GM21576 (cell line): Measurements from ENCODE around the gene PPARGC1A.

Experiments
- ATAC-seq: cut with Tn5 transposase; IDR thresholded peaks from one replicate; pipeline ENCODE4 v1.9.1; 2021; ENCODE audit warnings: mild to moderate bottlenecking, moderate library complexity; ENCODE audit not compliant: unreplicated experiment

Gene PPARGC1A

DNA sequence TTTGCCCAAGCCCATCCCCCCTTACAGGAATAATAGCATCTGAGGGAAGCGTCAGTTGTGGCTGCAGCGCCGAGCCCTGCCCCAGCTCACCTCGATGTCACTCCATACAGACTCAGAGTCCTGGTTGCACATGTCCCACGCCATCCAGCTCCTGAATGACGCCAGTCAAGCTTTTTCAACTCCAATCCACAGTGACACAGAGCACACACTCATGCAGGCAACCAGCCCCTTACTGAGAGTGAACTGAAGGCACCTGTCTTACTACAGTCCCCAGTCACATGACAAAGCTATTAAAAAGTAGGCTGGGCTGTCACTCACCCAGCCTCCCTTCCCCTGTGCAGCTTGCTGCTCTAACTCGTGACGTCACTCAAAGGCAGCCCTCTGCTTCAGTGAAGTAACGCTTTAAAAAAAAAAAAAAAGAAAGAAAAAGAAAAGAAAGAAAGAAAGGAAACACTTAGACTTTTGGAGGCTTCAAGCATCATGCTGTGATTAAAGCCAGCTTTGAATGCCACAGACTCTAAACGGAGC, at the start of gene PPARGC1A:
Gene PPARGC1A (minus strand): TSS at position 234 of the 528 bp plus-strand sequence. CDS start 90 bp downstream, at position 144.
- no peak for ATAC-seq

DNA sequence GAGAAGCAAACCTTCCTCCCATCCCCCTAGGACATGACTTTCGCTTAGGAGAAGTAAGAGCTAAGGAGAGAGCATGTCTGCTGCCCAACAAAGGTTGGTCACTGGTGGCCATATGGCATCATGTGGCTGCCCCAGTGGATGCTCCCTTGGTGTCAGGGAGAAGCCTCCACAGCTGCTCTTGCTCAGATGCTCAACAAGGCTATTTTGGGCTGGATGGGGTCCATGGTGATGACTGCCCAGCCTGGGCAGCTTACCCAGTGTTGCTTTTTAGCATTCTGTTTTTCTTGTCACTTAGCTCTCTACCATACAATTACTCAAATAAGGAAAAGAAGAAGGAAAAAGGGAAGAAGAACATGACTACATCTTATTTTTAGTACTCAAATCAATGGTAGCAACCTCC, 48.9 kb upstream of the PPARGC1A start:
- no peak for ATAC-seq

- ATAC-seq = no peak
These were observed 47.3 kb upstream of the PPARGC1A start for GRCh38 chr4:23937173-23937572.

DNA sequence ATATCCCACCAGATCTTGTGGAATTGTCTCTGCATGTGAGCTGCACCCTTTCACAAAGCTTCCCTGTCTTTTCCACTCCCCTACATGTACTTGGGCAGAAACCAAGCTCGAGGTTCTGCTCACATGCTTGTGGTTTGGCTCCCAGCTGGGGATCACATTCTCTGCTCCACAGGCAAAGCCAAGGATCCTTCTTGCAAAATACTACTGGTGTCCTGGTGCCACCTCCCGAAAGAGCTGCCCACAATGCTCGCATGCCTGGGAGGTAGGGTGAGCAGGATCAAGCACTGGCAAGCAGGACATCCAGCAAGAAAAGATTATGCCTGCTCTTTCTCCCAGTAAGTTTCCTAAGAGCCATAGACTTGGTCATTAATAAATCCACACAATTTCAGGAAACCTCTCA, 45.1 kb upstream of the PPARGC1A start:
- ATAC-seq = no peak

DNA sequence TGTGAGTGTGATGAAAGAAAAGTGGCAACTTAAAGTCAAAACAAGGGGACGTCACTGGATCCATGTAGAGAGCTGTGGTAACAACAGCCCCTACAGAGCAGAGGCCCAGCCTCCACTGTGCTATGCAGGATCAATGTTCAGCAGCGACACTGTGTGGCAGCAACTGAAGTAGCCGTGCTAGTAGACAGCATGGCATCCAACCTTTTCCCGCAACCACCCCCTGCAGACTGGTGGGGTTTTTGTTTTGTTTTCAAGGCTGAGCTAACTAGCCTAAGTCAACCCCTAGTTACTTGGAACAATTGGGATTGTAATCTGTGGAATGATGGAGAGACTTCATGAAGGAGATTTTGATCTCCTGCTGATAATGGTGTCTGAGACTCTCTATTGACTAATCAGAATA, 44.4 kb upstream of the PPARGC1A start:
- ATAC-seq = no peak

- no peak for ATAC-seq
These were observed 43.1 kb upstream of the PPARGC1A start for GRCh38 chr4:23932901-23933308.

- ATAC-seq = no peak
These were observed 42.3 kb upstream of the PPARGC1A start for GRCh38 chr4:23932186-23932585.

GRCh38 chr4:23931489-23931830, 41.6 kb upstream of the PPARGC1A start:
- ATAC-seq = no peak

DNA sequence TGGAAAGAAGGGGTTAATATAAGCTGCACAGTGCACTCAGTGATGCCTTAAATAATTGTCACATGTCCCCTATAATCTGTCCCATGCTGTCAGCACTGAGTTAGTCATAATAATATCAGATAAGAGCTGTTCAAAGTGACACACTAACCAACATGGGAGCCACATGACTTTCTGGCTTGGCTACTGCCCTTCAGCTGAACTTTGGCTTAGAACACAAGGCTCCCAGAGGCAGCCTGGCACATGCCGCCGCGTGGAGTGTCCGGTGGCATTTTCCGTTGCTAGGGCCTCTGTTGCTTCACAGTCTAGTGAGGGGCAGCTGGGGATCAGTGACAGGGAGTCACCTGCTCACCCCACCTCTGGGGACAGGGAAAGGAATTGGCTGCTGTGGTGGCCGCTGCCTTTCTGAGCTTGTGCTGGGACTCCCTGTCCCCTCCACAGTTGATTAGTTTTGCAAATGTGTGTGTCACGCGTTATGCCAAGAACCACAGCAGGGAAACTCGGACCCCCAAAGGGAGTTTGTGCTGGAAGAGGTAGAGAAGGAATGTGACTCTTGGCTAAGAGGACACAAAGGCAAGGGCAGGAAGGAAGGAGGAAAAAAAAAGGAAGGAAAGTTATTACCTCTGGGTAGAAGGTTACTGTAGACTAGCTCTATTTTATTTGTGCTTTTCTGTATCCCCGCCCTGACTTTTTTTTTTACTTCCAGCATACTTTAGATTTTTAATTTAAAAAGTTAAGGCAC, 41.1 kb upstream of the PPARGC1A start:
- no peak for ATAC-seq

- ATAC-seq = no peak
These were observed 39.4 kb upstream of the PPARGC1A start for GRCh38 chr4:23929248-23929647.

GRCh38 chr4:23924556-23924955, 34.7 kb upstream of the PPARGC1A start:
- no peak for ATAC-seq

GRCh38 chr4:23923840-23924239, 34.0 kb upstream of the PPARGC1A start:
- no peak for ATAC-seq

GRCh38 chr4:23923141-23923540, 33.3 kb upstream of the PPARGC1A start:
- no peak for ATAC-seq

- ATAC-seq = no peak
These were observed 32.8 kb upstream of the PPARGC1A start for GRCh38 chr4:23922541-23923111.

DNA sequence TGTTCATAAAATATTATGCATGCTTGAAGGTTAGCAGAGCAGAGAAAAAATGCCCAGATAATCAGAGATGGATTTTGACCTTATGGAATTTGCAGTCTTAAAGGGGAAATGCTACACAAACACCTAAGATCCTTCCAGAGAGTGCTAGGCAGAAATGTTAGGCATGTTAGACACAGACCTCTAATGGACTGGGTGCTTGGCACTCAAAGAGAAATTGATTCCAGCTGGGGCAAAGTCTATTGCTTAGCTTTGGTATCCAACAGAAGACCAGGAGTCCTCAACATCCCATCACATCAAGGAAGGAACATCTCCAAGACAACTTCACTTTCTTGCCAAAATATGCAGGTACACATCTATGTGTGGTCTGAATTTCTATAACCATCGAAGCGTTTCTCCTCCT, 32.2 kb upstream of the PPARGC1A start:
- no peak for ATAC-seq

DNA sequence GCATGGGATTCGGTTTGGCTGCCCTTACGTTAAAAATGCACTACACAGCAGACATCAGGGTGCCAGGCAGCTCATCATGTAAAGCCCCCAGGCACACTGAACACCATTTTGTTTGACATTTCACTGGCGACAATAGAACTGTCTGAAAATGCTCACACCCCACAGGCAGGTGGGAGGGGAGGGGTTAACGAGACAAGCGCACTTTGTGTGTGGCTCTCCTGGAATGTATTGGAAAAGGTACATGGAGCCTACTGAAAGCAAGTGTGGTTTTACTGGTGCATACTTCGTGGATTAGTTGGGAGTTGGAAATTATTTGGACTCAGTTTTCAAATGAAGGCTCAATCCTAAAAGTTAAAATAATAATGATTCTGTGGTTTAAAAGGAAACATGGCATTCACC, 31.6 kb upstream of the PPARGC1A start:
- no peak for ATAC-seq

DNA sequence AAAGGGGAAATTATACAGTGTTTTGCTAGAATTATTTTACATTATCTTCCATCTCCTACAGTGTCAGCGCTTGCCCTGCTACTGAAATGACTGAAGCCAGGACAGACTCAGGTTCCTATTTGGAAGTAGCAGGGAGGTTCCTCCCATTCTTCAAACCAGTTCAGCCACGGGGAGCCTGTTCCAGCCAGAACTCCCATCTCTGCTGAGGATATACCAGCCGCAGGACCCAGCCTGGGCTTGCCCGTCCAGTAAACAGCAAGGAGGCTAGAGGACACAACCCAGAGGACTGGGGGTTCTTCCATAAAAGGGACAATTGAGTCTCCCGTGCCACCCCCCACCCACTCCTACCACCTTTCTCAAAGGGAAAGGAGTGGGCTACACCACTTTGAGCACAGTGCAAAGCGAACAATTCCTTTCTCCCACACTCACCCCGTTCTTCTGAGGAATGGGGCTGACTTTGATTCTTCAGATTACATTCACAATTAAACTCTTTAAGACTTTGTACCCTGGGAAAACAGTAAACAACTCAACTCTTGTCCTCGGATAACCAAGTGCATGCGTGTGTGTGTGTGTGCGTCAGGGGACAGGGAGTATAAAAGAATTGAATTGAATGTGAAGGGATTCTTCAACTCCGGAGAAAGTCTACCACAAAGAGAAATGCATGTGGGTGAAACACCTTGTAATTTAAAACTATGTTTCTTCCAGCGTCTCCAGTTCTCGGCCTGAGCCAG, 31.0 kb upstream of the PPARGC1A start:
- no peak for ATAC-seq

GRCh38 chr4:23920296-23920695, 30.4 kb upstream of the PPARGC1A start:
- no peak for ATAC-seq

- ATAC-seq = no peak
These were observed 26.4 kb upstream of the PPARGC1A start for GRCh38 chr4:23916282-23916681.

DNA sequence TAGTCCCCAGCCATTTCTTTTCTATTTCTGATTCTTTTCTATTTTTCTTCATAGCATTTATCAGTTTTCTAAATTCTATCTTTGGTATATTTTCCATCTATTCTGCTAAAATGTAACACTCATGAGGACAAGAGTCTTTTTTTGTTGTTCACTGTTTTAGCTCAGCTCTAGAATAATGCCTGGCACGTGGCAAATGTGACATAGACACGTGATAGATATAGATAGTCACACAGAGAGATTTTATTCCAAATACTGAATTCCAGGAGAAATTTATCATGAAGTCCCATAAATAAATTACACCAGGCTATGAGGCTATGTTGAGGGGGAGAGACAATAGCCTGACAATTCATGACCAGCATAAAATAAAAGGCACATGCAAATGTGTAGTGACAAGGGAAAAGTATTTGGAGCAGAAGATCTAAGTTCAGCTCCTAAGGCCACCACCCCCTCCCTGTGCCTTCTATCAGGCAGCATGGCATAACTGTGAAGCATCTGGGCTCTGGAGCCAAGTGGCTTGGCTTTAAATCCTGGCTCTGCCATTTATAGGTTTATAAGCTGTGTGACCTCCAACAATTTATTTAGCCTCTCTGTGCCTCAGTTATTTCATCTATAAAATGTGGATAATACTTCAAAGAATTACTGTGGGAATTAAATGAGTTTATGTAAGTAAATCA, 25.7 kb upstream of the PPARGC1A start:
- ATAC-seq = no peak

- peak; percentile 89 for ATAC-seq
These were observed 22.0 kb upstream of the PPARGC1A start for GRCh38 chr4:23911675-23912455.
